Small intestine (tissue), 7 donors: Measurements from ENCODE around the gene RYR2. TPM values are rescaled to one million over a fixed set of nuclear protein-coding genes. Genes with fewer than 3 reads are reported as not detected.

Experiments used
- DNase-seq, 2 donors: peaks; one replicate each; pipeline versions ENCODE4 v3.0.0 to v3.0.0-alpha.2; 2013
- FAIRE-seq: peaks from 2 replicates; lab custom pipeline; 2012; peaks lifted over from hg19 to GRCh38; lab: Jason Lieb, UNC
- H3K27ac ChIP-seq, 3 donors: one replicate each; pipeline ENCODE4 v1.5.1; 2013; ENCODE audit warnings: low read length in 2 of 3, mild to moderate bottlenecking in 2 of 3, control low read depth in 1 of 3, inconsistent platforms in 1 of 3, low read depth in 1 of 3, moderate library complexity in 1 of 3
- H3K27me3 ChIP-seq, 3 donors: one replicate each; pipeline ENCODE4 v1.6.1; 2013; ENCODE audit warnings: low read length in 3 of 3, inconsistent platforms in 1 of 3; ENCODE audit not compliant: control insufficient read depth in 3 of 3, insufficient read depth in 3 of 3
- H3K36me3 ChIP-seq, 3 donors: one replicate each; pipeline ENCODE4 v1.6.1; 2013; ENCODE audit warnings: low read length in 3 of 3, inconsistent platforms in 1 of 3, low read depth in 1 of 3, mild to moderate bottlenecking in 1 of 3, moderate library complexity in 1 of 3; ENCODE audit not compliant: control insufficient read depth in 3 of 3, insufficient read depth in 2 of 3
- H3K4me1 ChIP-seq, 3 donors: one replicate each; pipeline ENCODE4 v1.6.1; 2013; ENCODE audit warnings: low read length in 2 of 3, inconsistent platforms in 1 of 3, low read depth in 1 of 3, mild to moderate bottlenecking in 1 of 3, moderate library complexity in 1 of 3; ENCODE audit not compliant: control insufficient read depth in 3 of 3, insufficient read depth in 2 of 3
- H3K4me3 ChIP-seq, 3 donors: one replicate each; pipeline ENCODE4 v1.5.1; 2013; ENCODE audit warnings: low read length in 3 of 3, control low read depth in 1 of 3, inconsistent platforms in 1 of 3, low read depth in 1 of 3, mild to moderate bottlenecking in 1 of 3, moderate library complexity in 1 of 3
- H3K9me3 ChIP-seq, 2 donors: one replicate each; pipeline ENCODE4 v1.6.1; 2013; ENCODE audit warnings: low read depth in 1 of 2, low read length in 1 of 2; ENCODE audit not compliant: control insufficient read depth in 2 of 2, insufficient read depth in 1 of 2
- WGBS, 3 donors: extraction: QIAGEN DNeasy Blood & Tissue Kit; methylation state at CpG; one replicate each; pipeline ENCODE4 v1.1.7; 2013; 5-methylcytosine and 5-hydroxymethylcytosine counted together
- polyA plus RNA-seq, 4 donors: library from polyadenylated mRNA; stranded (reverse) in 3 of 4; unstranded in 1 of 4; fragments of 200-250 nt in 3 of 4; fragments of 120-200 nt in 1 of 4; gene quantifications; one replicate each; pipeline versions ENCODE4 v1.2.1 to v1.2.3, GENCODE V29; 2013
- donor health status: healthy with polysubstance abuse.
- donor health status: control.
- donor health status: control.
- donor health status: Bipolar disorder and iron deficiency.
- donor health status: healthy.

The RYR2 gene
- polyA plus RNA-seq, 4 donors = 0.22 to 1.5 (median 0.62) TPM

- H3K27ac ChIP-seq = no peak overlapping the region
- no peak for FAIRE-seq
- 64 to 70% (median 66%) methylated on average over 4 of the region's 4 CpGs for WGBS, 3 donors
Observed at GRCh38 chr1:237033804-237034203, 8.2 kb upstream of the RYR2 start.

GRCh38 chr1:237035759-237036158 lies 6.2 kb upstream of the RYR2 start:
- no peaks in the 10 kb centered on the region for H3K4me1 ChIP-seq
- H3K9me3 ChIP-seq = no peaks in the 10 kb centered on the region
- FAIRE-seq (no peak), DNase-seq (no peak)
- H3K27ac ChIP-seq = no peak overlapping the region
- H3K36me3 ChIP-seq = no peaks in the 10 kb centered on the region
- H3K27me3 ChIP-seq = peaks cover 0 to 2% (median 0%) of the 10 kb centered on the region in 3 donors
- H3K4me3 ChIP-seq = no peak overlapping the region
- WGBS, 3 donors = 89 to 93% (median 92%) methylated on average over 1 of the region's 1 CpG

More at GRCh38 chr1:237033804-237034203, 8.2 kb upstream of the RYR2 start:
- no peak for DNase-seq
- Histone ChIP-seq H3K9me3 (no peaks in the 10 kb centered on the region), H3K4me3 (no peak overlapping the region), H3K27me3 (no peaks in the 10 kb centered on the region), H3K36me3 (no peaks in the 10 kb centered on the region), H3K4me1 (no peaks in the 10 kb centered on the region)

GRCh38 chr1:237038211-237038610 lies 3.8 kb upstream of the RYR2 start:
- H3K4me1 ChIP-seq = no peaks in the 10 kb centered on the region
- no peak overlapping the region for H3K4me3 ChIP-seq
- peaks cover 0 to 2% of the 10 kb centered on the region in 2 donors for H3K9me3 ChIP-seq
- H3K27ac ChIP-seq = no peak overlapping the region
- peaks cover 9 to 21% (median 13%) of the 10 kb centered on the region in 3 donors for H3K27me3 ChIP-seq
- FAIRE-seq = no peak
- DNase-seq = no peak
- 89 to 92% (median 92%) methylated on average over 6 of the region's 6 CpGs for WGBS, 3 donors
- no peaks in the 10 kb centered on the region for H3K36me3 ChIP-seq

- WGBS, 3 donors = 66 to 78% (median 70%) methylated on average over 10 of the region's 10 CpGs
- H3K27me3 ChIP-seq = peaks cover 15 to 35% (median 16%) of the 10 kb centered on the region in 3 donors
- H3K36me3 ChIP-seq = no peaks in the 10 kb centered on the region
- no peaks in the 10 kb centered on the region for H3K4me1 ChIP-seq
- no peak for FAIRE-seq
- DNase-seq = no peak
- no peak overlapping the region for H3K27ac ChIP-seq
- no peak overlapping the region for H3K4me3 ChIP-seq
- peaks cover 0 to 2% of the 10 kb centered on the region in 2 donors for H3K9me3 ChIP-seq
Observed at GRCh38 chr1:237040823-237041222, 1.2 kb upstream of the RYR2 start.

GRCh38 chr1:237041461-237041794 lies 556 bp upstream of the RYR2 start:
- Histone ChIP-seq H3K27me3 (peaks cover 15 to 35% (median 16%) of the 10 kb centered on the region in 3 donors), H3K36me3 (no peaks in the 10 kb centered on the region), H3K27ac (no peak overlapping the region), H3K4me1 (no peaks in the 10 kb centered on the region), H3K4me3 (no peak overlapping the region), H3K9me3 (peaks cover 0 to 2% of the 10 kb centered on the region in 2 donors)
- no peak for DNase-seq
- FAIRE-seq = no peak
- WGBS, 3 donors = 13 to 16% (median 15%) methylated on average over 7 of the region's 7 CpGs

- WGBS, 3 donors = 2 to 10% (median 4%) methylated on average over 18 to 41 of the region's 41 CpGs
- FAIRE-seq = no peak
- DNase-seq = no peak
- H3K27ac ChIP-seq = no peak overlapping the region
- H3K4me3 ChIP-seq = peak overlapping the region; percentile 4 to 44 (median 25)
- H3K9me3 ChIP-seq = peaks cover 0 to 2% of the 10 kb centered on the region in 2 donors
- no peaks in the 10 kb centered on the region for H3K36me3 ChIP-seq
- H3K27me3 ChIP-seq = peaks cover 15 to 35% (median 16%) of the 10 kb centered on the region in 3 donors
- no peaks in the 10 kb centered on the region for H3K4me1 ChIP-seq
Observed at GRCh38 chr1:237042526-237042891, 525 bp downstream of the RYR2 start.

GRCh38 chr1:237042892-237043576 lies 1.1 kb downstream of the RYR2 start:
- H3K27ac ChIP-seq = no peak overlapping the region
- 3 to 13% (median 11%) methylated on average over 44 to 55 of the region's 55 CpGs for WGBS, 3 donors
- peaks cover 0 to 2% of the 10 kb centered on the region in 2 donors for H3K9me3 ChIP-seq
- H3K36me3 ChIP-seq = no peaks in the 10 kb centered on the region
- DNase-seq (peak in 1 of 2 donors; percentile 12), FAIRE-seq (no peak)
- peaks cover 15 to 35% (median 16%) of the 10 kb centered on the region in 3 donors for H3K27me3 ChIP-seq
- peak overlapping the region in 1 of 3 donors; percentile 44 for H3K4me3 ChIP-seq
- H3K4me1 ChIP-seq = no peaks in the 10 kb centered on the region

GRCh38 chr1:237043846-237044636 lies 2.1 kb downstream of the RYR2 start:
- Histone ChIP-seq H3K27me3 (peaks cover 15 to 35% (median 16%) of the 10 kb centered on the region in 3 donors), H3K4me1 (no peaks in the 10 kb centered on the region), H3K36me3 (no peaks in the 10 kb centered on the region), H3K4me3 (no peak overlapping the region), H3K27ac (no peak overlapping the region), H3K9me3 (peaks cover 0 to 2% of the 10 kb centered on the region in 2 donors)
- FAIRE-seq = no peak
- no peak for DNase-seq
- WGBS, 3 donors = 11 to 18% (median 15%) methylated on average over 14 of the region's 14 CpGs
